H7 (cell line): ENCODE measurements around the gene E2F1. TPM values are rescaled to one million over a fixed set of nuclear protein-coding genes. Genes with fewer than 3 reads are reported as not detected.
A peak's percentile ranks its signal among the peaks of the same experiment; 100 is the strongest.

Source experiments
- DNase-seq: peaks from one replicate; pipeline ENCODE4 v3.0.0; 2012
- H3K27me3 ChIP-seq: 2 replicates; pipeline ENCODE4 v1.6.0; 2011; ENCODE audit warnings: mild to moderate bottlenecking, low read length; ENCODE audit not compliant: control insufficient read depth, insufficient read depth
- H3K36me3 ChIP-seq: replicated peaks from 2 replicates; pipeline ENCODE4 v1.5.1; 2011; ENCODE audit warnings: low read length; ENCODE audit not compliant: control insufficient read depth, insufficient read depth
- H3K4me3 ChIP-seq: 2 replicates; pipeline ENCODE4 v1.5.1; 2011; ENCODE audit warnings: low read depth, mild to moderate bottlenecking, control low read depth, low read length, moderate library complexity; ENCODE audit not compliant: insufficient read depth
- total RNA-seq: library from RNA; depleted of rRNA; stranded (reverse); fragments of >200 nt; shearing (Covaris generic); gene quantifications from 2 replicates; pipeline ENCODE4 v1.2.3, GENCODE V29; 2014; rRNA removed

E2F1 gene
- total RNA-seq, result 51.8 and 57.8 TPM in 2 replicates

- peaks cover 4% of the 10 kb centered on the region; the same call in 1 of the 2 replicates for H3K27me3 ChIP-seq
- no peaks in the 10 kb centered on the region; the same call in 1 of the 2 replicates for H3K36me3 ChIP-seq
- DNase-seq, result peak; percentile 100
- H3K4me3 ChIP-seq, result peak within 1 kb of the TSS; percentile 82
Observed at GRCh38 chr20:33686100-33686983, at the start of gene E2F1. TSS of gene E2F1 (minus strand) at chr20:33686385. CDS start at chr20:33686264, 121 bp downstream.

- no peaks in the 10 kb centered on the region for H3K27me3 ChIP-seq
- no peak for DNase-seq
- H3K4me3 ChIP-seq, result no peak overlapping the region
- H3K36me3 ChIP-seq, result no peaks in the 10 kb centered on the region
Observed at GRCh38 chr20:33733654-33734576, 47.7 kb upstream of the E2F1 start.

GRCh38 chr20:33732166-33732970 lies 46.2 kb upstream of the E2F1 start:
- H3K27me3 ChIP-seq, result no peaks in the 10 kb centered on the region
- H3K36me3 ChIP-seq, result no peaks in the 10 kb centered on the region
- DNase-seq, result peak; percentile 95
- H3K4me3 ChIP-seq, result peak overlapping the region; percentile 76

GRCh38 chr20:33731693-33732165 lies 45.5 kb upstream of the E2F1 start, which contains the start of gene ZNF341:
TSS of gene ZNF341 (plus strand) at chr20:33731996. CDS start at chr20:33732022, 26 bp downstream.
- Histone ChIP-seq H3K36me3 (no peaks in the 10 kb centered on the region), H3K4me3 (peak within 1 kb of the TSS; percentile 76), H3K27me3 (no peaks in the 10 kb centered on the region)
- peak; percentile 94 for DNase-seq

GRCh38 chr20:33730946-33731692 lies 44.9 kb upstream of the E2F1 start:
- Histone ChIP-seq H3K36me3 (no peaks in the 10 kb centered on the region), H3K27me3 (no peaks in the 10 kb centered on the region), H3K4me3 (peak overlapping the region; percentile 40)
- DNase-seq, result peak; percentile 52

GRCh38 chr20:33729101-33729500 lies 42.9 kb upstream of the E2F1 start:
- H3K27me3 ChIP-seq, result no peaks in the 10 kb centered on the region
- H3K4me3 ChIP-seq, result no peak overlapping the region

GRCh38 chr20:33728463-33728862 lies 42.3 kb upstream of the E2F1 start:
- Histone ChIP-seq H3K36me3 (no peaks in the 10 kb centered on the region), H3K4me3 (no peak overlapping the region), H3K27me3 (no peaks in the 10 kb centered on the region)
- no peak for DNase-seq

More at GRCh38 chr20:33729101-33729500, 42.9 kb upstream of the E2F1 start:
- no peak for DNase-seq
- H3K36me3 ChIP-seq, result no peaks in the 10 kb centered on the region

GRCh38 chr20:33727806-33728205 lies 41.6 kb upstream of the E2F1 start:
- DNase-seq, result no peak
- H3K36me3 ChIP-seq, result no peaks in the 10 kb centered on the region
- H3K27me3 ChIP-seq, result no peaks in the 10 kb centered on the region
- H3K4me3 ChIP-seq, result no peak overlapping the region

GRCh38 chr20:33727115-33727479 lies 40.9 kb upstream of the E2F1 start:
- H3K4me3 ChIP-seq, result no peak overlapping the region
- no peak for DNase-seq
- H3K27me3 ChIP-seq, result no peaks in the 10 kb centered on the region
- no peaks in the 10 kb centered on the region for H3K36me3 ChIP-seq

GRCh38 chr20:33725607-33726264 lies 39.6 kb upstream of the E2F1 start:
- DNase-seq, result no peak
- no peak overlapping the region for H3K4me3 ChIP-seq
- no peaks in the 10 kb centered on the region for H3K27me3 ChIP-seq
- H3K36me3 ChIP-seq, result no peaks in the 10 kb centered on the region

- Histone ChIP-seq H3K27me3 (no peaks in the 10 kb centered on the region; the same call in 1 of the 2 replicates), H3K4me3 (no peak overlapping the region), H3K36me3 (no peaks in the 10 kb centered on the region)
- no peak for DNase-seq
Observed at GRCh38 chr20:33724439-33725094, 38.4 kb upstream of the E2F1 start.

GRCh38 chr20:33721391-33722140 lies 35.4 kb upstream of the E2F1 start:
- peak; percentile 2 for DNase-seq
- no peaks in the 10 kb centered on the region for H3K36me3 ChIP-seq
- no peaks in the 10 kb centered on the region; the same call in 1 of the 2 replicates for H3K27me3 ChIP-seq
- H3K4me3 ChIP-seq, result no peak overlapping the region
